Measurements from ENCODE around the gene TNRC6B. TPM values are rescaled to one million over a fixed set of nuclear protein-coding genes. Genes with fewer than 3 reads are reported as not detected.

TNRC6B gene
- total and polyA plus RNA-seq, 2 experiments from 2014 or later: 46.9 to 87.8 TPM

DNA sequence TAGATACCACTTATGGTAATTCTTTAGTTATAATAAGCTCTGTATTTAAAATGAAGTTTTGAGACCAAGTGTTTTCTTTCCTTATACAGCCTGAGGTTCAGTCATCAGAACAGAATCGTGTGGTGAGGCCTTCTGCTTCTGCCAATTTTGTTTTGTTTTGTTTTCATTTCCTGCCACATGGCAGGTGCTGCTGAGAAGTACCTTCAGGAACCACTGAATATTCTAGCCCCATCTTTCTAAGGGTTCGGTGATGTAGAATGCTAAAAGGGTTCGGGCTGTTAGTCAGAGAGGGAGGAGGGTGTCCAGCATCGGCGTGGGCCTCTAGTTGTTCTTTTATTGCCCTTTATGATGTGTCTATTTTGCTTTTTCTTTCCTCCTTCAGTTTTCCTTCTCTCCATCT lies 25.8 kb downstream of the TNRC6B start:
- Mint-ChIP-seq H3K27me3 (ENCODE audit: insufficient read depth, low read depth, poor library complexity) (peaks cover 7% of the 10 kb centered on the region), H3K4me3 (no peak overlapping the region), H3K9me3 (no peaks in the 10 kb centered on the region), H3K27ac (0 out of 2 replicates have a peak overlapping the region, but pooled peaks have one; percentile 21), H3K4me1 (peaks cover 68% of the 10 kb centered on the region), H3K36me3 (ENCODE audit: low read depth) (peaks cover 5% of the 10 kb centered on the region; the same call in 1 of the 3 replicates)
- DNase-seq (ENCODE audit: low spot score): no peak
- Histone ChIP-seq H2AFZ (no peak overlapping the region), H3K79me2 (replicated peaks; ENCODE audit: insufficient read depth) (peaks cover 99% of the 10 kb centered on the region), H3K9me2 (ENCODE audit: insufficient read depth) (no peaks in the 10 kb centered on the region), H3K4me3 (no peak overlapping the region), H3F3A (replicated peaks; ENCODE audit: low read depth) (no peaks in the 10 kb centered on the region), H3K27ac (ENCODE audit: low read depth) (no peak overlapping the region), H3K27me3 (ENCODE audit: insufficient read depth) (no peaks in the 10 kb centered on the region), H3K4me1 (ENCODE audit: insufficient read depth) (peaks cover 64% of the 10 kb centered on the region), H4K20me1 (replicated peaks; ENCODE audit: insufficient read depth) (peaks cover 52% of the 10 kb centered on the region), H3K36me3 (ENCODE audit: insufficient read depth) (no peaks in the 10 kb centered on the region), H3K4me2 (peak overlapping the region; percentile 18; the same call in 1 of the 2 replicates)
- ATAC-seq: peak; percentile 15; the same call in 1 of the 3 replicates
- TF ChIP-seq, protein P1, sequence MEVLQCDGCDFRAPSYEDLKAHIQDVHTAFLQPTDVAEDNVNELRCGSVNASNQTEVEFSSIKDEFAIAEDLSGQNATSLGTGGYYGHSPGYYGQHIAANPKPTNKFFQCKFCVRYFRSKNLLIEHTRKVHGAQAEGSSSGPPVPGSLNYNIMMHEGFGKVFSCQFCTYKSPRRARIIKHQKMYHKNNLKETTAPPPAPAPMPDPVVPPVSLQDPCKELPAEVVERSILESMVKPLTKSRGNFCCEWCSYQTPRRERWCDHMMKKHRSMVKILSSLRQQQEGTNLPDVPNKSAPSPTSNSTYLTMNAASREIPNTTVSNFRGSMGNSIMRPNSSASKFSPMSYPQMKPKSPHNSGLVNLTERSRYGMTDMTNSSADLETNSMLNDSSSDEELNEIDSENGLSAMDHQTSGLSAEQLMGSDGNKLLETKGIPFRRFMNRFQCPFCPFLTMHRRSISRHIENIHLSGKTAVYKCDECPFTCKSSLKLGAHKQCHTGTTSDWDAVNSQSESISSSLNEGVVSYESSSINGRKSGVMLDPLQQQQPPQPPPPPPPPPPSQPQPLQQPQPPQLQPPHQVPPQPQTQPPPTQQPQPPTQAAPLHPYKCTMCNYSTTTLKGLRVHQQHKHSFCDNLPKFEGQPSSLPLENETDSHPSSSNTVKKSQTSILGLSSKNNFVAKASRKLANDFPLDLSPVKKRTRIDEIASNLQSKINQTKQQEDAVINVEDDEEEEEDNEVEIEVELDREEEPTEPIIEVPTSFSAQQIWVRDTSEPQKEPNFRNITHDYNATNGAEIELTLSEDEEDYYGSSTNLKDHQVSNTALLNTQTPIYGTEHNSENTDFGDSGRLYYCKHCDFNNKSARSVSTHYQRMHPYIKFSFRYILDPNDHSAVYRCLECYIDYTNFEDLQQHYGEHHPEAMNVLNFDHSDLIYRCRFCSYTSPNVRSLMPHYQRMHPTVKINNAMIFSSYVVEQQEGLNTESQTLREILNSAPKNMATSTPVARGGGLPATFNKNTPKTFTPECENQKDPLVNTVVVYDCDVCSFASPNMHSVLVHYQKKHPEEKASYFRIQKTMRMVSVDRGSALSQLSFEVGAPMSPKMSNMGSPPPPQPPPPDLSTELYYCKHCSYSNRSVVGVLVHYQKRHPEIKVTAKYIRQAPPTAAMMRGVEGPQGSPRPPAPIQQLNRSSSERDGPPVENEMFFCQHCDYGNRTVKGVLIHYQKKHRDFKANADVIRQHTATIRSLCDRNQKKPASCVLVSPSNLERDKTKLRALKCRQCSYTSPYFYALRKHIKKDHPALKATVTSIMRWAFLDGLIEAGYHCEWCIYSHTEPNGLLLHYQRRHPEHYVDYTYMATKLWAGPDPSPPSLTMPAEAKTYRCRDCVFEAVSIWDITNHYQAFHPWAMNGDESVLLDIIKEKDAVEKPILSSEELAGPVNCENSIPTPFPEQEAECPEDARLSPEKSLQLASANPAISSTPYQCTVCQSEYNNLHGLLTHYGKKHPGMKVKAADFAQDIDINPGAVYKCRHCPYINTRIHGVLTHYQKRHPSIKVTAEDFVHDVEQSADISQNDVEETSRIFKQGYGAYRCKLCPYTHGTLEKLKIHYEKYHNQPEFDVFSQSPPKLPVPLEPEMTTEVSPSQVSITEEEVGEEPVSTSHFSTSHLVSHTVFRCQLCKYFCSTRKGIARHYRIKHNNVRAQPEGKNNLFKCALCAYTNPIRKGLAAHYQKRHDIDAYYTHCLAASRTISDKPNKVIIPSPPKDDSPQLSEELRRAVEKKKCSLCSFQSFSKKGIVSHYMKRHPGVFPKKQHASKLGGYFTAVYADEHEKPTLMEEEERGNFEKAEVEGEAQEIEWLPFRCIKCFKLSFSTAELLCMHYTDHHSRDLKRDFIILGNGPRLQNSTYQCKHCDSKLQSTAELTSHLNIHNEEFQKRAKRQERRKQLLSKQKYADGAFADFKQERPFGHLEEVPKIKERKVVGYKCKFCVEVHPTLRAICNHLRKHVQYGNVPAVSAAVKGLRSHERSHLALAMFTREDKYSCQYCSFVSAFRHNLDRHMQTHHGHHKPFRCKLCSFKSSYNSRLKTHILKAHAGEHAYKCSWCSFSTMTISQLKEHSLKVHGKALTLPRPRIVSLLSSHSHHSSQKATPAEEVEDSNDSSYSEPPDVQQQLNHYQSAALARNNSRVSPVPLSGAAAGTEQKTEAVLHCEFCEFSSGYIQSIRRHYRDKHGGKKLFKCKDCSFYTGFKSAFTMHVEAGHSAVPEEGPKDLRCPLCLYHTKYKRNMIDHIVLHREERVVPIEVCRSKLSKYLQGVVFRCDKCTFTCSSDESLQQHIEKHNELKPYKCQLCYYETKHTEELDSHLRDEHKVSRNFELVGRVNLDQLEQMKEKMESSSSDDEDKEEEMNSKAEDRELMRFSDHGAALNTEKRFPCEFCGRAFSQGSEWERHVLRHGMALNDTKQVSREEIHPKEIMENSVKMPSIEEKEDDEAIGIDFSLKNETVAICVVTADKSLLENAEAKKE (CRISPR knock-in tag; IDR thresholded peaks at IDR 0.05): no peak
- TF ChIP-seq STAT1 (IDR thresholded peaks at IDR 0.05; ENCODE audit: unreplicated experiment) (no peak), POLR2AphosphoS5 (IDR thresholded peaks at IDR 0.05; ENCODE audit: low read depth) (no peak), ZNF331 (CRISPR knock-in tag; IDR thresholded peaks at IDR 0.05; ENCODE audit: low read depth) (no peak), JUNB (IDR thresholded peaks at IDR 0.05; ENCODE audit: unreplicated experiment) (no peak), NANOG (IDR thresholded peaks at IDR 0.05; ENCODE audit: borderline replicate concordance) (no peak), EZH2phosphoT487 (IDR thresholded peaks at IDR 0.05; ENCODE audit: unreplicated experiment) (no peak)
- TF ChIP-seq, protein P2, sequence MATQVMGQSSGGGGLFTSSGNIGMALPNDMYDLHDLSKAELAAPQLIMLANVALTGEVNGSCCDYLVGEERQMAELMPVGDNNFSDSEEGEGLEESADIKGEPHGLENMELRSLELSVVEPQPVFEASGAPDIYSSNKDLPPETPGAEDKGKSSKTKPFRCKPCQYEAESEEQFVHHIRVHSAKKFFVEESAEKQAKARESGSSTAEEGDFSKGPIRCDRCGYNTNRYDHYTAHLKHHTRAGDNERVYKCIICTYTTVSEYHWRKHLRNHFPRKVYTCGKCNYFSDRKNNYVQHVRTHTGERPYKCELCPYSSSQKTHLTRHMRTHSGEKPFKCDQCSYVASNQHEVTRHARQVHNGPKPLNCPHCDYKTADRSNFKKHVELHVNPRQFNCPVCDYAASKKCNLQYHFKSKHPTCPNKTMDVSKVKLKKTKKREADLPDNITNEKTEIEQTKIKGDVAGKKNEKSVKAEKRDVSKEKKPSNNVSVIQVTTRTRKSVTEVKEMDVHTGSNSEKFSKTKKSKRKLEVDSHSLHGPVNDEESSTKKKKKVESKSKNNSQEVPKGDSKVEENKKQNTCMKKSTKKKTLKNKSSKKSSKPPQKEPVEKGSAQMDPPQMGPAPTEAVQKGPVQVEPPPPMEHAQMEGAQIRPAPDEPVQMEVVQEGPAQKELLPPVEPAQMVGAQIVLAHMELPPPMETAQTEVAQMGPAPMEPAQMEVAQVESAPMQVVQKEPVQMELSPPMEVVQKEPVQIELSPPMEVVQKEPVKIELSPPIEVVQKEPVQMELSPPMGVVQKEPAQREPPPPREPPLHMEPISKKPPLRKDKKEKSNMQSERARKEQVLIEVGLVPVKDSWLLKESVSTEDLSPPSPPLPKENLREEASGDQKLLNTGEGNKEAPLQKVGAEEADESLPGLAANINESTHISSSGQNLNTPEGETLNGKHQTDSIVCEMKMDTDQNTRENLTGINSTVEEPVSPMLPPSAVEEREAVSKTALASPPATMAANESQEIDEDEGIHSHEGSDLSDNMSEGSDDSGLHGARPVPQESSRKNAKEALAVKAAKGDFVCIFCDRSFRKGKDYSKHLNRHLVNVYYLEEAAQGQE (IDR thresholded peaks at IDR 0.05; ENCODE audit: unreplicated experiment): no peak
- TF ChIP-seq, protein P3, sequence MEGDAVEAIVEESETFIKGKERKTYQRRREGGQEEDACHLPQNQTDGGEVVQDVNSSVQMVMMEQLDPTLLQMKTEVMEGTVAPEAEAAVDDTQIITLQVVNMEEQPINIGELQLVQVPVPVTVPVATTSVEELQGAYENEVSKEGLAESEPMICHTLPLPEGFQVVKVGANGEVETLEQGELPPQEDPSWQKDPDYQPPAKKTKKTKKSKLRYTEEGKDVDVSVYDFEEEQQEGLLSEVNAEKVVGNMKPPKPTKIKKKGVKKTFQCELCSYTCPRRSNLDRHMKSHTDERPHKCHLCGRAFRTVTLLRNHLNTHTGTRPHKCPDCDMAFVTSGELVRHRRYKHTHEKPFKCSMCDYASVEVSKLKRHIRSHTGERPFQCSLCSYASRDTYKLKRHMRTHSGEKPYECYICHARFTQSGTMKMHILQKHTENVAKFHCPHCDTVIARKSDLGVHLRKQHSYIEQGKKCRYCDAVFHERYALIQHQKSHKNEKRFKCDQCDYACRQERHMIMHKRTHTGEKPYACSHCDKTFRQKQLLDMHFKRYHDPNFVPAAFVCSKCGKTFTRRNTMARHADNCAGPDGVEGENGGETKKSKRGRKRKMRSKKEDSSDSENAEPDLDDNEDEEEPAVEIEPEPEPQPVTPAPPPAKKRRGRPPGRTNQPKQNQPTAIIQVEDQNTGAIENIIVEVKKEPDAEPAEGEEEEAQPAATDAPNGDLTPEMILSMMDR (conservative IDR thresholded peaks at IDR 0.05; ENCODE audit: low read depth in 2 of 2): no peak
- TF ChIP-seq, protein P4, sequence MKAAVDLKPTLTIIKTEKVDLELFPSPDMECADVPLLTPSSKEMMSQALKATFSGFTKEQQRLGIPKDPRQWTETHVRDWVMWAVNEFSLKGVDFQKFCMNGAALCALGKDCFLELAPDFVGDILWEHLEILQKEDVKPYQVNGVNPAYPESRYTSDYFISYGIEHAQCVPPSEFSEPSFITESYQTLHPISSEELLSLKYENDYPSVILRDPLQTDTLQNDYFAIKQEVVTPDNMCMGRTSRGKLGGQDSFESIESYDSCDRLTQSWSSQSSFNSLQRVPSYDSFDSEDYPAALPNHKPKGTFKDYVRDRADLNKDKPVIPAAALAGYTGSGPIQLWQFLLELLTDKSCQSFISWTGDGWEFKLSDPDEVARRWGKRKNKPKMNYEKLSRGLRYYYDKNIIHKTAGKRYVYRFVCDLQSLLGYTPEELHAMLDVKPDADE (IDR thresholded peaks at IDR 0.05): no peak

Measured in GM23338 (cell line).